ENCODE results near the gene ZNF638.

Gene ZNF638

DNA sequence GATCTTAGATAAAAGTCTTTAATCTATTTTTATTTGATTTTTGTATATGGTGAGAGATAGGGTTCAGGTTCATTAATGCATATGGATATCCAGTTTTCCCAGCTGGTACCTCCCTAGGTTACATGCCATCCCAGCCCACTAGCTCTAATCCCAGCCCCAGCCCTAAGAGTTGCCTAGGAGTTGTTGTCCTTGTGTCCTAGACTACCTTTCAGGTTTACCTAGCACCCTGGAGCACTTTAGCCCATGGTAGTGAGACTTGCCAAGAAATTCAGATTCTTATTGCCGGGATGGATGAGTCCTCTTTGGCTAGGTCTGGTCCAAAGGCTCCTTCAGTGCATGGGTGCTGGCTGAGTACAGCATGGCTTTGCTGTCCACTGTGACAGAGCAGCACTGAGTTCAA, 40.5 kb downstream of the ZNF638 start:
- TF ChIP-seq, protein P1, sequence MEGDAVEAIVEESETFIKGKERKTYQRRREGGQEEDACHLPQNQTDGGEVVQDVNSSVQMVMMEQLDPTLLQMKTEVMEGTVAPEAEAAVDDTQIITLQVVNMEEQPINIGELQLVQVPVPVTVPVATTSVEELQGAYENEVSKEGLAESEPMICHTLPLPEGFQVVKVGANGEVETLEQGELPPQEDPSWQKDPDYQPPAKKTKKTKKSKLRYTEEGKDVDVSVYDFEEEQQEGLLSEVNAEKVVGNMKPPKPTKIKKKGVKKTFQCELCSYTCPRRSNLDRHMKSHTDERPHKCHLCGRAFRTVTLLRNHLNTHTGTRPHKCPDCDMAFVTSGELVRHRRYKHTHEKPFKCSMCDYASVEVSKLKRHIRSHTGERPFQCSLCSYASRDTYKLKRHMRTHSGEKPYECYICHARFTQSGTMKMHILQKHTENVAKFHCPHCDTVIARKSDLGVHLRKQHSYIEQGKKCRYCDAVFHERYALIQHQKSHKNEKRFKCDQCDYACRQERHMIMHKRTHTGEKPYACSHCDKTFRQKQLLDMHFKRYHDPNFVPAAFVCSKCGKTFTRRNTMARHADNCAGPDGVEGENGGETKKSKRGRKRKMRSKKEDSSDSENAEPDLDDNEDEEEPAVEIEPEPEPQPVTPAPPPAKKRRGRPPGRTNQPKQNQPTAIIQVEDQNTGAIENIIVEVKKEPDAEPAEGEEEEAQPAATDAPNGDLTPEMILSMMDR (conservative IDR thresholded peaks at IDR 0.05): no peak
- no peak overlapping the region for H3K27ac ChIP-seq

DNA sequence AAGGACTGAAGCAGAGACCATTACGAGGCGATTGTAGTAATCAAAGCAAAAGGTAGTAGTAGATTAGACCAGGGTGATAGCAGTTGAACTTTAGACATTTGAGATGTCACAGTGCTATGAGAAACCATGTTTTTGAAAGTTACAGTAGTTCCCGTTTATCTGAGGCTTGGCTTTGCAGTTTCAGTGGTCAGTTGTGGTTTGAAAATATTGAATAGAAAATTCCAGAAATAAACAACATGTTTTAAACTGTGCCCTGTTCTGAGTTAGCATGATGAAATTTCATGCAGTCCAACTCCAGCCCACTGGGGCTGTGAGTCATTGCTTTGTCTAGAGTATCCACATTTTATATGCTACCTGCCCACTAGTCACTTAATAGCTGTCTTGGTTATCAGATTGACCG, 47.5 kb downstream of the ZNF638 start:
- H3K27ac ChIP-seq: no peak overlapping the region
- TF ChIP-seq, protein P1 (conservative IDR thresholded peaks at IDR 0.05): no peak

- TF ChIP-seq, protein P1 (conservative IDR thresholded peaks at IDR 0.05): no peak
- no peak overlapping the region for H3K27ac ChIP-seq
These were observed 49.1 kb downstream of the ZNF638 start for GRCh38 chr2:71380665-71381064.

DNA sequence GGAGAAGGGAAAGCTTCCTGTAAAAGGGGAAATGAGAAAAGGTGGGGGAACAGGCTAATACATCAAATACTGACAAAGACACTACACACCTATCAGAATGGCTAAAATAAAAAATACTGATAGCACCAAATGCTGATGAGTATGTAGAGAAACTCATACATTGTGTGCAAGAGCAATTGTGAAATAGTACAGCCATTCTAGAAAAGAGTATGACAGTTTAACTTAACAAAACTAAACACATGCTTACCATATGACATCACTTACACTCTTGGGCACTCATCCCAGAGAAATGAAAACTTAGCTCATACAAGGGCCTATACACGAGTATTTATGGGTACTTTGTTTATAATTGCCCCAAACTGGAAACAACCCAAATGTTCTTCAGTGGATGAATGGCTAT, 53.4 kb downstream of the ZNF638 start:
- TF ChIP-seq, protein P1 (conservative IDR thresholded peaks at IDR 0.05): no peak
- no peak overlapping the region for H3K27ac ChIP-seq

DNA sequence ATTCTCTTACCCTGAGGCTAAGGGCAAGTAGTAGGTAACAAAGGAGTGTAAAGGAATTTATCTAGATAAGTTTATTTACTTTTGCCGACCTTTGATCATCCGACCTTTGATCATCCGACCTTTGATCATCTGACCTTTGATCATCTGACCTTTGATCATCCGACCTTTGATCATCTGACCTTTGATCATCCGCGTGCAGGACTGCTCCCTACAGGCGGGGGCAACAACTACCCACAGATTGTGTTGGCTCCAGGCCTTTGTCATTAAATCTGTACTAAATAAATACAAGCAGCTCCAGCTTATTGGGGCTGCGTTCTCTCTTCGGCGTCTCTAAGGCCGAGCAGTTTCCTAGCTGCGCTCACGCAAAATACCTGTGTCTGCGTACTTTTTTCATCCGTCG, 56.6 kb downstream of the ZNF638 start:
- H3K27ac ChIP-seq: no peak overlapping the region
- TF ChIP-seq, protein P1 (conservative IDR thresholded peaks at IDR 0.05): no peak

DNA sequence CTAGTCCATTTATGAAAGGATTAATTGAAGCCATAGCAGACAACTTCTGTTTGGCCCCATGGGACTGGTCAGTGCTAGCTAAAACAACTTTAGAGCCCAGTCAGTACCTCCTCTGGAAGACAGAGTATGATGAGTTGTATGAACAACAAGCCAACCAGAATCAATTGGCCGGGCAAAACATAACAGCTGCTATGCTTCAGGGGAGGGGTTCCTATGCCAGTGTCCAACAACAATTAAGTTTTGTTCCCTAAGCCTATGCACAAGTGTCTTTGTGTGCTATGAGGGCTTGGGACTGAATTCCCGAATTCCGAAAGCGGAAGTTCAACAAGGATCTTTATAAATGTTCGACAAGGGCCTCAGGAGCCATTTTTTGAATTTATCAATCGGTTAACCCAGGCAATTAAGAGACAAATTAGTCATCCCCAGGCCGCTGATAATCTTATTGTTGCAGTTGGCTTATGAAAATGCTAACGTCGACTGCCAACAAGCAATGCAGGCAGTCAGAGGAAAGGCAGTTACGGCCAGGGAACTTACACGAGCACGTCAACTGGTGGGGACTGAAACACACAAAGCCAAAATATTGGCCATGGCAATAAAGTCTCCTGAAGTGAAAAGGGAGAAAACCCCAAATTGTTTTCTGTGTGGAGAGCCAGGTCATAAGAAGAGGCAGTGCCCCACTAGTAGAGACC, 57.9 kb downstream of the ZNF638 start:
- H3K27ac ChIP-seq: no peak overlapping the region
- TF ChIP-seq, protein P1 (conservative IDR thresholded peaks at IDR 0.05): no peak

GRCh38 chr2:71393216-71393615, 61.6 kb downstream of the ZNF638 start:
- H3K27ac ChIP-seq: no peak overlapping the region
- TF ChIP-seq, protein P1 (conservative IDR thresholded peaks at IDR 0.05): no peak

All from VCaP (cell line).